Smooth muscle cell (in vitro differentiated cells): ENCODE measurements around the gene SNRPD2. TPM values are rescaled to one million over a fixed set of nuclear protein-coding genes. Genes with fewer than 3 reads are reported as not detected.

ENCODE experiments used
- DNase-seq: peaks from one replicate; lab custom pipeline; 2025; ENCODE audit not compliant: unreplicated experiment; lab: John Stamatoyannopoulos, UW
- H2AFZ ChIP-seq: fragments of 200-600 bp; sonication (generic); 2 replicates; pipeline ENCODE4 v1.6.0; 2016; ENCODE audit warnings: antibody characterized with exemption, low read depth, mild to moderate bottlenecking
- H3F3A ChIP-seq: fragments of 200-600 bp; sonication (generic); 2 replicates; pipeline ENCODE4 v1.6.0; 2017; ENCODE audit warnings: antibody characterized with exemption, low read depth
- H3K27ac ChIP-seq: fragments of 200-600 bp; sonication (generic); 2 replicates; pipeline ENCODE4 v1.5.1; 2016; ENCODE audit warnings: low read depth, mild to moderate bottlenecking
- H3K27me3 ChIP-seq: fragments of 200-600 bp; sonication (generic); 2 replicates; pipeline ENCODE4 v1.6.1; 2016; ENCODE audit warnings: low read depth, mild to moderate bottlenecking
- H3K36me3 ChIP-seq: fragments of 200-600 bp; sonication (generic); 2 replicates; pipeline ENCODE4 v1.5.1; 2016; ENCODE audit warnings: low read depth
- H3K4me1 ChIP-seq: fragments of 200-600 bp; sonication (generic); 2 replicates; pipeline ENCODE4 v1.5.1; 2016; ENCODE audit warnings: low read depth
- H3K4me2 ChIP-seq: fragments of 200-600 bp; sonication (generic); 2 replicates; pipeline ENCODE4 v1.6.0; 2016; ENCODE audit warnings: mild to moderate bottlenecking
- H3K4me3 ChIP-seq: fragments of 200-600 bp; sonication (generic); 2 replicates; pipeline ENCODE4 v1.5.1; 2016; ENCODE audit warnings: mild to moderate bottlenecking
- H3K79me2 ChIP-seq: fragments of 200-600 bp; sonication (generic); 2 replicates; pipeline ENCODE4 v1.6.0; 2016; ENCODE audit warnings: low read depth, mild to moderate bottlenecking
- H3K9ac ChIP-seq: fragments of 200-600 bp; sonication (generic); 2 replicates; pipeline ENCODE4 v1.6.0; 2016; ENCODE audit warnings: low read depth
- H3K9me3 ChIP-seq: fragments of 200-600 bp; sonication (generic); replicated peaks from 2 replicates; pipeline ENCODE4 v1.5.1; 2016; ENCODE audit warnings: low read depth
- H4K20me1 ChIP-seq: fragments of 200-600 bp; sonication (generic); 2 replicates; pipeline ENCODE4 v1.6.0; 2016; ENCODE audit warnings: low read depth
- CTCF ChIP-seq: fragments of 200-600 bp; sonication (generic); IDR thresholded peaks from 2 replicates; pipeline ENCODE4 v1.5.1; 2017; ENCODE audit warnings: borderline replicate concordance, mild to moderate bottlenecking, antibody characterized with exemption; ENCODE audit not compliant: insufficient read depth, poor library complexity, severe bottlenecking
- WGBS: methylation state at CpG from one replicate; pipeline ENCODE4 v1.1.7; 2016; ENCODE audit warnings: low lambda C conversion rate; 5-methylcytosine and 5-hydroxymethylcytosine counted together
- polyA plus RNA-seq: library from polyadenylated mRNA; unstranded; fragments of >200 nt; fragmentation: Nextera tagmentation; extraction: Ambion mirVana; gene quantifications from 2 replicates; pipeline ENCODE4 v1.2.1, GENCODE V29; 2016
- total RNA-seq: library from RNA; depleted of rRNA; stranded (reverse); fragments of >200 nt; gene quantifications from 2 replicates; pipeline ENCODE4 v1.2.3, GENCODE V29; 2014

Gene SNRPD2
- total and polyA plus RNA-seq, 2 experiments from 2014 or later: 234 to 690 TPM

DNA sequence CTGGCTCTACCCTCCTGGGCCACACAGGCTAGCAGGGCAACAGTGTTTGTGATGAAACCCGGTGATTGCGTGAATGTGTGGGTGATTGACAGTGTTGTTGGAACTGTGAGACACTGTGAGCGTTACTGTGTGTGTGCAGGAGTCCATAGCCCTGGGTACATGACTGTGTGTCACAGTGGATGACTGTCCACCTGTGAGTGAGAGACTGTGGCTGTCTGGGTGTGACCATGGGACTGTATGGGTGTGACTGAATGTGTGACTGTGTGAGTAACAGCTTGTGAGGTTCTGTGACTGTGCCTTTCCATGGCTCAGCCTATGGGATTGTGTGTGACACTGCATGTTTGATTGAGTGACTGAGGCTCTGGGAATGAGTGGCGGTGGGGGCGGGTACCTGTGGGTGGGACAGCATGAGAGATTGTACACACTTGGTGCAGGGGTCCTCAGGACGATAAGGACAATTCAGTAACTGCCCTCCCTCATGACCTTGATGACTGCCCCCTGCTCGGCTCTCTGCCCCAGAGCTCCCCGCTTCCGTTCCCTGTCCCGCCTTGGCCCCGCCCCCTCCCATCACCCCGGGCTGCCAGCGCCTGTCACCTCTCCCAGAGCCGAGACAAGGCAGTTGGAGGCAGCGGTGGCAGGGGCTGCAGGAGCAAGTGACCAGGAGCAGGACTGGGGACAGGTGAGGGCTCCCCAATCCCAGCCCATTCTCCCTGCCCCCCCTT lies 24.0 kb downstream of the SNRPD2 start, which contains the start of gene GIPR:
GIPR (plus strand) TSS at position 602 of the 722 bp plus-strand sequence. CDS start 1,300 bp downstream, outside the sequence.
- H3K79me2 ChIP-seq: no peaks in the 10 kb centered on the region
- WGBS: 20% methylated on average over 12 of the region's 15 CpGs
- H4K20me1 ChIP-seq: no peaks in the 10 kb centered on the region
- H3K27ac ChIP-seq: peak within 1 kb of the TSS; percentile 60
- no peaks in the 10 kb centered on the region for H3K9me3 ChIP-seq
- H3F3A ChIP-seq: no peaks in the 10 kb centered on the region
- H3K9ac ChIP-seq: peak within 1 kb of the TSS; percentile 85
- H3K4me1 ChIP-seq: peaks cover 16% of the 10 kb centered on the region
- H3K4me3 ChIP-seq: peak within 1 kb of the TSS; percentile 84
- H2AFZ ChIP-seq: peak within 1 kb of the TSS; percentile 93
- peak; percentile 27 for DNase-seq
- TF ChIP-seq CTCF: no peak
- no peaks in the 10 kb centered on the region for H3K36me3 ChIP-seq
- H3K4me2 ChIP-seq: peak within 1 kb of the TSS; percentile 99
- no peaks in the 10 kb centered on the region for H3K27me3 ChIP-seq

GRCh38 chr19:45664575-45664974 lies 27.2 kb downstream of the SNRPD2 start:
- 88% methylated on average over 7 of the region's 7 CpGs for WGBS

GRCh38 chr19:45663800-45664199 lies 28.0 kb downstream of the SNRPD2 start:
- H4K20me1 ChIP-seq: no peaks in the 10 kb centered on the region
- H3K4me1 ChIP-seq: peaks cover 7% of the 10 kb centered on the region
- H3K79me2 ChIP-seq: no peaks in the 10 kb centered on the region
- H3K27me3 ChIP-seq: no peaks in the 10 kb centered on the region
- WGBS: 64% methylated on average over 1 of the region's 1 CpG
- no peak overlapping the region for H2AFZ ChIP-seq
- no peak overlapping the region for H3K4me2 ChIP-seq
- H3K4me3 ChIP-seq: no peak overlapping the region
- H3F3A ChIP-seq: no peaks in the 10 kb centered on the region
- no peak overlapping the region for H3K27ac ChIP-seq
- no peaks in the 10 kb centered on the region for H3K36me3 ChIP-seq
- no peak for DNase-seq
- TF ChIP-seq CTCF: no peak
- no peaks in the 10 kb centered on the region for H3K9me3 ChIP-seq
- H3K9ac ChIP-seq: no peak overlapping the region

More at GRCh38 chr19:45664575-45664974, 27.2 kb downstream of the SNRPD2 start:
- no peak for DNase-seq
- no peaks in the 10 kb centered on the region for H3K9me3 ChIP-seq
- no peaks in the 10 kb centered on the region for H3K36me3 ChIP-seq
- no peak overlapping the region for H3K9ac ChIP-seq
- no peak overlapping the region for H3K4me2 ChIP-seq
- H4K20me1 ChIP-seq: no peaks in the 10 kb centered on the region
- H3K4me3 ChIP-seq: no peak overlapping the region
- no peaks in the 10 kb centered on the region for H3K79me2 ChIP-seq
- H3K27ac ChIP-seq: no peak overlapping the region
- H3F3A ChIP-seq: no peaks in the 10 kb centered on the region
- no peak for TF ChIP-seq CTCF
- no peak overlapping the region for H2AFZ ChIP-seq
- no peaks in the 10 kb centered on the region for H3K27me3 ChIP-seq
- H3K4me1 ChIP-seq: peaks cover 15% of the 10 kb centered on the region

GRCh38 chr19:45660636-45661035 lies 31.1 kb downstream of the SNRPD2 start:
- H3K27me3 ChIP-seq: no peaks in the 10 kb centered on the region
- 54% methylated on average over 8 of the region's 8 CpGs for WGBS
- H3K27ac ChIP-seq: no peak overlapping the region
- TF ChIP-seq CTCF: no peak
- no peak overlapping the region for H3K4me2 ChIP-seq
- H2AFZ ChIP-seq: no peak overlapping the region
- H3K9ac ChIP-seq: no peak overlapping the region
- no peaks in the 10 kb centered on the region for H3K79me2 ChIP-seq
- H3K36me3 ChIP-seq: no peaks in the 10 kb centered on the region
- H3K9me3 ChIP-seq: no peaks in the 10 kb centered on the region
- H3F3A ChIP-seq: no peaks in the 10 kb centered on the region
- no peak overlapping the region for H3K4me3 ChIP-seq
- no peaks in the 10 kb centered on the region for H4K20me1 ChIP-seq
- no peak for DNase-seq
- H3K4me1 ChIP-seq: peaks cover 7% of the 10 kb centered on the region
